Adipocyte (in vitro differentiated cells): ENCODE measurements around the gene POU6F2.

Experiments used
- DNase-seq: peaks from one replicate; pipeline ENCODE4 v3.0.0-alpha.2; 2015; ENCODE audit warnings: low read depth
- H3K27me3 ChIP-seq: replicated peaks from 2 replicates; pipeline ENCODE4 v1.7.0; 2013; ENCODE audit warnings: mild to moderate bottlenecking, low read length, moderate library complexity; ENCODE audit not compliant: control insufficient read depth, insufficient read depth
- H3K36me3 ChIP-seq: 2 replicates; pipeline ENCODE4 v1.7.0; 2013; ENCODE audit warnings: low read length, mild to moderate bottlenecking, moderate library complexity; ENCODE audit not compliant: control insufficient read depth, insufficient read depth, severe bottlenecking
- H3K4me1 ChIP-seq: 2 replicates; pipeline ENCODE4 v1.7.0; 2013; ENCODE audit warnings: mild to moderate bottlenecking, low read length, moderate library complexity; ENCODE audit not compliant: control insufficient read depth, insufficient read depth
- H3K4me3 ChIP-seq: 2 replicates; pipeline ENCODE4 v1.7.0; 2013; ENCODE audit warnings: mild to moderate bottlenecking, low read length, moderate library complexity
- H3K9ac ChIP-seq: 2 replicates; pipeline ENCODE4 v1.7.0; 2013; ENCODE audit warnings: mild to moderate bottlenecking, low read length, moderate library complexity
- H3K9me3 ChIP-seq: 2 replicates; pipeline ENCODE4 v1.7.0; 2013; ENCODE audit warnings: mild to moderate bottlenecking, low read length, moderate library complexity; ENCODE audit not compliant: control insufficient read depth

Gene POU6F2

GRCh38 chr7:39333701-39334100, 356.0 kb downstream of the POU6F2 start:
- Histone ChIP-seq H3K9me3 (no peaks in the 10 kb centered on the region), H3K9ac (no peak overlapping the region), H3K27me3 (peaks cover 21% of the 10 kb centered on the region), H3K4me1 (no peaks in the 10 kb centered on the region), H3K4me3 (no peak overlapping the region), H3K36me3 (no peaks in the 10 kb centered on the region)
- no peak for DNase-seq

GRCh38 chr7:39336442-39336841, 358.7 kb downstream of the POU6F2 start:
- Histone ChIP-seq H3K27me3 (peaks cover 17% of the 10 kb centered on the region), H3K4me3 (no peak overlapping the region), H3K9me3 (no peaks in the 10 kb centered on the region), H3K36me3 (no peaks in the 10 kb centered on the region), H3K9ac (no peak overlapping the region), H3K4me1 (peaks cover 3% of the 10 kb centered on the region)
- DNase-seq, result no peak

- no peak for DNase-seq
- Histone ChIP-seq H3K9ac (no peak overlapping the region), H3K27me3 (peaks cover 17% of the 10 kb centered on the region), H3K4me1 (peaks cover 3% of the 10 kb centered on the region), H3K4me3 (no peak overlapping the region), H3K9me3 (no peaks in the 10 kb centered on the region), H3K36me3 (no peaks in the 10 kb centered on the region)
Measured at GRCh38 chr7:39338716-39339115, 361.0 kb downstream of the POU6F2 start.

DNA sequence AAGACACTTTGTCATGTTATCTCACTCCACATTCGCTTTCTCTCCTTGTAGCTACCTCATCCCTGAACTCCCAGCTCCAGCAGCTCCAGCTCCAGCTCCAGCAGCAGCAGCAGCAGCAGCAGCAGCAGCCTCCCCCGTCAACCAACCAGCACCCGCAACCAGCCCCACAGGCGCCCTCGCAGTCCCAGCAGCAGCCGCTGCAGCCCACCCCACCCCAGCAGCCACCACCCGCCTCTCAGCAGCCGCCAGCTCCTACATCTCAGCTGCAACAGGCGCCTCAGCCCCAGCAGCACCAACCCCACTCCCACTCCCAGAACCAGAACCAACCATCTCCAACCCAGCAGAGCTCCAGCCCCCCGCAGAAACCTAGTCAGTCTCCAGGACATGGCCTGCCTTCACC, 361.9 kb downstream of the POU6F2 start:
- no peak overlapping the region for H3K4me3 ChIP-seq
- peaks cover 3% of the 10 kb centered on the region for H3K4me1 ChIP-seq
- DNase-seq, result no peak
- no peaks in the 10 kb centered on the region for H3K36me3 ChIP-seq
- peaks cover 17% of the 10 kb centered on the region for H3K27me3 ChIP-seq
- no peaks in the 10 kb centered on the region for H3K9me3 ChIP-seq
- no peak overlapping the region for H3K9ac ChIP-seq

- peaks cover 3% of the 10 kb centered on the region for H3K4me1 ChIP-seq
- no peaks in the 10 kb centered on the region for H3K36me3 ChIP-seq
- no peak for DNase-seq
- H3K9me3 ChIP-seq, result no peaks in the 10 kb centered on the region
- no peak overlapping the region for H3K9ac ChIP-seq
- no peak overlapping the region for H3K4me3 ChIP-seq
- peaks cover 9% of the 10 kb centered on the region for H3K27me3 ChIP-seq
Measured at GRCh38 chr7:39341083-39341482, 363.4 kb downstream of the POU6F2 start.

GRCh38 chr7:39342763-39343162, 365.1 kb downstream of the POU6F2 start:
- no peak for DNase-seq
- H3K9me3 ChIP-seq, result no peaks in the 10 kb centered on the region

GRCh38 chr7:39349452-39350123, 371.9 kb downstream of the POU6F2 start:
- no peak overlapping the region for H3K4me3 ChIP-seq
- no peaks in the 10 kb centered on the region for H3K9me3 ChIP-seq
- no peaks in the 10 kb centered on the region for H3K36me3 ChIP-seq
- H3K9ac ChIP-seq, result no peak overlapping the region
- no peak for DNase-seq
- peaks cover 23% of the 10 kb centered on the region for H3K27me3 ChIP-seq
- peaks cover 3% of the 10 kb centered on the region for H3K4me1 ChIP-seq

More at GRCh38 chr7:39342763-39343162, 365.1 kb downstream of the POU6F2 start:
- H3K36me3 ChIP-seq, result no peaks in the 10 kb centered on the region
- peaks cover 13% of the 10 kb centered on the region for H3K27me3 ChIP-seq
- H3K4me1 ChIP-seq, result peaks cover 3% of the 10 kb centered on the region
- H3K9ac ChIP-seq, result no peak overlapping the region
- H3K4me3 ChIP-seq, result no peak overlapping the region

DNA sequence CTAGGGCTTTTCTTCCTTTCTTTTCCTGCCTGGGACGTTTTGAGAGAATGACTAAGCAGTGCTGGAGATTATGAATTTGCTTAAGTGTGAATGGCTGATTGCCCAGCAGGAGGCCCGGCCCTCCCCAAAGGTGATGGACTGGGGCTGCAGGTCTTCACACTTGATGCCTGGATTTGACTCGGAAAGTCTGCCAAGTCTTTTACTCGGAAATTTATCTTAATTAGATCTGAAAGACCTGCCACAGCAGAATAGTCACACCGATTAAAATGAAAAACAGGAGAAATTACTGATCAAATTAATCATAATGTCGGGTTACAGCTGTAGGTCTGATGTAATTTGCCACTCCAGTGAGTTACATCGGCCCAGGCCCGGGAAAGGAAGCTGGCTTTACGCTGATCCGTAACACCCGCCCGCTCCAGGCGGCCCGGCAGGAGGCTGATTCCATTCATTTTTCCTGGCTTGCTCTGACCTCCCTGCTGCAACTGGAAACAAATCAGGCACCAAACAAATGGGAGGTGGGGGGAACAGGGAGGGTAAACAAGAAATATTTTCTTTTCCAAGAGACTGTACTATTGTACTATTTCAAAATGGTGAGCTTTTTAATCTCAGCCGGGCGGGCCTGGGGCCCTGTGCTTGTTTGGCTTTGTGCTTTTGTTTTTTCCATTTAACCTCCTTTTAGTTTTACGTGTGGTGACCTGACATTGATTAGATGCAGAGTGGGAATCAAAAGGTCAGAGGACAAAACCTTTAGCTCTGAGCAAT, 376.1 kb downstream of the POU6F2 start:
- H3K36me3 ChIP-seq, result no peaks in the 10 kb centered on the region
- H3K4me1 ChIP-seq, result peaks cover 3% of the 10 kb centered on the region
- no peaks in the 10 kb centered on the region for H3K9me3 ChIP-seq
- H3K4me3 ChIP-seq, result no peak overlapping the region
- peak; percentile 6 for DNase-seq
- H3K9ac ChIP-seq, result no peak overlapping the region
- peaks cover 15% of the 10 kb centered on the region for H3K27me3 ChIP-seq

GRCh38 chr7:39355664-39356063, 378.0 kb downstream of the POU6F2 start:
- Histone ChIP-seq H3K27me3 (peaks cover 6% of the 10 kb centered on the region), H3K9ac (no peak overlapping the region), H3K4me3 (no peak overlapping the region), H3K36me3 (no peaks in the 10 kb centered on the region), H3K9me3 (no peaks in the 10 kb centered on the region), H3K4me1 (peaks cover 3% of the 10 kb centered on the region)
- DNase-seq, result no peak

DNA sequence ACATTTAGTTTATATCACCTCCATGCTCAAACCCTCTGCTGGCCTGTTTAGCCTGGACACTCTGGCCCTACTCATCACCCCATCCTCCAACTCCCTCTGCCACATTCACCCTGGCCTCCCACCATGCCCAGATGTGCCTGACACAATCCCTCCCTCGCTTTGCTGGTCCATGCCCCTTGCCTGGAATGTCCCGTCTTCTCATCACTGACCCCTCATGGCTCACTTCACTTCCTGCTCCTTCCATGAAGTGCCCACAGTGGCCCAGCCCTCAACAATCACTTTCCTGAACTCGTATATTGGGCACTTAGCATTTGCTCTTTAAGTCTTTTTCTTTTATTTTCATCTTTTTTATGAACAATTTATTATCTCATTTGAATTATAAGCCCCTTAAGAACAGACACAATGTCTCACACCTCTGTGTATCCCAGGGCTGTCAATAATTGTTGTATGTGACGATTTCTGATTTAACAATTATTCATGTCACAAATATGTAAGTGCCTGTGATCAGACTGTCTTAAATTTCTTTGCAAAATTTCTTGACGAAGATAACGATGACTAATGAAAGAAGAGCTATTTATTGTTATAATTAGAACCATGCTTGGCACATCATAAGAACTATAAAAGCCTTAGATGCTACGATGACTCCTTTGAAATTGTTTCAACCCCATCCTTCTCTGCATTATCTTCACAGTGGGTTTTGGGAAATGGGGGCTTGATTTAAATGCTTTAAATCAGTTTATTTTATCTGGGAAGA, 378.6 kb downstream of the POU6F2 start:
- Histone ChIP-seq H3K9ac (no peak overlapping the region), H3K4me3 (no peak overlapping the region), H3K36me3 (no peaks in the 10 kb centered on the region), H3K27me3 (peaks cover 7% of the 10 kb centered on the region), H3K9me3 (no peaks in the 10 kb centered on the region), H3K4me1 (peaks cover 3% of the 10 kb centered on the region)
- DNase-seq, result no peak

GRCh38 chr7:39357648-39358047, 379.9 kb downstream of the POU6F2 start:
- no peak overlapping the region for H3K4me3 ChIP-seq
- no peak for DNase-seq
- no peak overlapping the region for H3K9ac ChIP-seq
- peaks cover 7% of the 10 kb centered on the region for H3K27me3 ChIP-seq
- no peaks in the 10 kb centered on the region for H3K9me3 ChIP-seq
- no peaks in the 10 kb centered on the region for H3K36me3 ChIP-seq
- peaks cover 4% of the 10 kb centered on the region for H3K4me1 ChIP-seq
